Measurements from ENCODE around the gene MRTFB. TPM values are rescaled to one million over a fixed set of nuclear protein-coding genes. Genes with fewer than 3 reads are reported as not detected.

MRTFB gene
- total RNA-seq, 8 experiments from 2014 or later = 4.2 to 32.2 (median 13.6) TPM

- 0 to 17% (median 0%) methylated on average over 1 to 9 of the region's 32 CpGs; no CpG with 5 or more reads in 3 of the 10 experiments for WGBS, 10 experiments
- peak in 7 of 8 experiments; percentile 5 to 67 (median 60) for ATAC-seq (replicated peaks in 6 of 8)
- in situ Hi-C loops (cut with MboI; ENCODE audit: low pct_unique_long_range_greater_than_20kb in 2 of 9, low sequenced_read_pairs in 9 of 9, unreplicated experiment in 9 of 9) = no loop called here
- Histone ChIP-seq H3K4me1 (replicated peaks in 1 of 2) (peaks cover 0 to 3% of the 10 kb centered on the region in 2 donors), H3K4me3 (peak overlapping the region; percentile 71 to 97 (median 92)), H3K27ac (peak overlapping the region; percentile 57 to 70)
These were observed 605 bp downstream of the MRTFB start for GRCh38 chr16:14071576-14072271.

- Histone ChIP-seq H3K4me1 (replicated peaks in 1 of 2) (peaks cover 0 to 3% of the 10 kb centered on the region in 2 donors), H3K27ac (no peak overlapping the region), H3K4me3 (peak overlapping the region in 4 of 5 donors; percentile 71 to 97 (median 84))
- in situ Hi-C loops (cut with MboI; ENCODE audit: low pct_unique_long_range_greater_than_20kb in 2 of 9, low sequenced_read_pairs in 9 of 9, unreplicated experiment in 9 of 9) = no loop called here
- ATAC-seq (replicated peaks in 6 of 8) = no peak
- 90 to 100% (median 100%) methylated on average over 1 to 4 of the region's 6 CpGs; no CpG with 5 or more reads in 1 of the 10 experiments for WGBS, 10 experiments
These were observed 1.2 kb downstream of the MRTFB start for GRCh38 chr16:14072360-14072759.

- 14 to 100% (median 73%) methylated on average over 1 of the region's 1 CpG; no CpG with 5 or more reads in 2 of the 10 experiments for WGBS, 10 experiments
- Histone ChIP-seq H3K4me3 (no peak overlapping the region), H3K4me1 (replicated peaks in 1 of 2) (peaks cover 0 to 3% of the 10 kb centered on the region in 2 donors), H3K27ac (no peak overlapping the region)
- ATAC-seq (replicated peaks in 6 of 8) = no peak
- in situ Hi-C loops (cut with MboI; ENCODE audit: low pct_unique_long_range_greater_than_20kb in 2 of 9, low sequenced_read_pairs in 9 of 9, unreplicated experiment in 9 of 9) = no loop called here
These were observed 3.4 kb downstream of the MRTFB start for GRCh38 chr16:14074544-14074943.

GRCh38 chr16:14077918-14078317 lies 6.8 kb downstream of the MRTFB start:
- 80 to 100% (median 100%) methylated on average over 1 to 2 of the region's 2 CpGs; no CpG with 5 or more reads in 5 of the 10 experiments for WGBS, 10 experiments
- Histone ChIP-seq H3K4me3 (no peak overlapping the region), H3K4me1 (replicated peaks in 1 of 2) (no peaks in the 10 kb centered on the region), H3K27ac (no peak overlapping the region)
- in situ Hi-C loops (cut with MboI; ENCODE audit: low pct_unique_long_range_greater_than_20kb in 2 of 9, low sequenced_read_pairs in 9 of 9, unreplicated experiment in 9 of 9) = no loop called here
- ATAC-seq (replicated peaks in 6 of 8) = no peak

GRCh38 chr16:14086477-14086876 lies 15.4 kb downstream of the MRTFB start:
- in situ Hi-C loops (cut with MboI; ENCODE audit: low pct_unique_long_range_greater_than_20kb in 2 of 9, low sequenced_read_pairs in 9 of 9, unreplicated experiment in 9 of 9) = no loop called here
- 37 to 100% (median 93%) methylated on average over 1 of the region's 1 CpG; no CpG with 5 or more reads in 1 of the 10 experiments for WGBS, 10 experiments
- H3K4me3 ChIP-seq = no peak overlapping the region
- H3K4me1 ChIP-seq (replicated peaks in 1 of 2) = no peaks in the 10 kb centered on the region
- no peak overlapping the region for H3K27ac ChIP-seq
- no peak for ATAC-seq (replicated peaks in 6 of 8)

- WGBS, 10 experiments = 100% methylated on average over 1 of the region's 1 CpG; no CpG with 5 or more reads in 6 of the 10 experiments
- no peak overlapping the region for H3K27ac ChIP-seq
- in situ Hi-C loops (cut with MboI; ENCODE audit: low pct_unique_long_range_greater_than_20kb in 2 of 9, low sequenced_read_pairs in 9 of 9, unreplicated experiment in 9 of 9) = no loop called here
- H3K4me1 ChIP-seq (replicated peaks in 1 of 2) = no peaks in the 10 kb centered on the region
- no peak overlapping the region for H3K4me3 ChIP-seq
- ATAC-seq (replicated peaks in 6 of 8) = no peak
These were observed 16.1 kb downstream of the MRTFB start for GRCh38 chr16:14087181-14087580.

- no peaks in the 10 kb centered on the region for H3K4me1 ChIP-seq (replicated peaks in 1 of 2)
- no peak overlapping the region for H3K4me3 ChIP-seq
- in situ Hi-C loops (cut with MboI; ENCODE audit: low pct_unique_long_range_greater_than_20kb in 2 of 9, low sequenced_read_pairs in 9 of 9, unreplicated experiment in 9 of 9) = no loop called here
- 55 to 100% (median 89%) methylated on average over 1 to 3 of the region's 3 CpGs; no CpG with 5 or more reads in 2 of the 10 experiments for WGBS, 10 experiments
- no peak overlapping the region for H3K27ac ChIP-seq
- no peak for ATAC-seq (replicated peaks in 6 of 8)
These were observed 16.6 kb downstream of the MRTFB start for GRCh38 chr16:14087590-14088154.

GRCh38 chr16:14088155-14088753 lies 17.1 kb downstream of the MRTFB start:
- ATAC-seq (replicated peaks in 6 of 8) = no peak
- WGBS, 10 experiments = 11 to 100% (median 83%) methylated on average over 1 to 6 of the region's 6 CpGs
- Histone ChIP-seq H3K27ac (no peak overlapping the region), H3K4me3 (no peak overlapping the region), H3K4me1 (replicated peaks in 1 of 2) (no peaks in the 10 kb centered on the region)
- in situ Hi-C loops (cut with MboI; ENCODE audit: low pct_unique_long_range_greater_than_20kb in 2 of 9, low sequenced_read_pairs in 9 of 9, unreplicated experiment in 9 of 9) = no loop called here

GRCh38 chr16:14089283-14089823 lies 18.2 kb downstream of the MRTFB start:
- no peak for ATAC-seq (replicated peaks in 6 of 8)
- Histone ChIP-seq H3K4me3 (no peak overlapping the region), H3K4me1 (replicated peaks in 1 of 2) (no peaks in the 10 kb centered on the region), H3K27ac (no peak overlapping the region)
- 67 to 100% (median 100%) methylated on average over 1 of the region's 1 CpG; no CpG with 5 or more reads in 4 of the 10 experiments for WGBS, 10 experiments
- in situ Hi-C loops (cut with MboI; ENCODE audit: low pct_unique_long_range_greater_than_20kb in 2 of 9, low sequenced_read_pairs in 9 of 9, unreplicated experiment in 9 of 9) = no loop called here

GRCh38 chr16:14092561-14092960 lies 21.4 kb downstream of the MRTFB start:
- no peak for ATAC-seq (replicated peaks in 6 of 8)
- Histone ChIP-seq H3K4me3 (no peak overlapping the region), H3K27ac (no peak overlapping the region), H3K4me1 (replicated peaks in 1 of 2) (no peaks in the 10 kb centered on the region)
- in situ Hi-C loops (cut with MboI; ENCODE audit: low pct_unique_long_range_greater_than_20kb in 2 of 9, low sequenced_read_pairs in 9 of 9, unreplicated experiment in 9 of 9) = no loop called here

GRCh38 chr16:14095883-14096551 lies 24.9 kb downstream of the MRTFB start:
- in situ Hi-C loops (cut with MboI; ENCODE audit: low pct_unique_long_range_greater_than_20kb in 2 of 9, low sequenced_read_pairs in 9 of 9, unreplicated experiment in 9 of 9) = no loop called here
- no peak for ATAC-seq (replicated peaks in 6 of 8)
- no peak overlapping the region for H3K27ac ChIP-seq
- no peak overlapping the region for H3K4me3 ChIP-seq
- whole genome bisulfite sequencing, 10 experiments = 92 to 100% (median 96%) methylated on average over 1 to 9 of the region's 9 CpGs; no CpG with 5 or more reads in 1 of the 10 experiments
- no peaks in the 10 kb centered on the region for H3K4me1 ChIP-seq (replicated peaks in 1 of 2)

GRCh38 chr16:14097182-14097959 lies 26.3 kb downstream of the MRTFB start:
- H3K4me3 ChIP-seq = no peak overlapping the region
- in situ Hi-C loops (cut with MboI; ENCODE audit: low pct_unique_long_range_greater_than_20kb in 2 of 9, low sequenced_read_pairs in 9 of 9, unreplicated experiment in 9 of 9) = no loop called here
- 37 to 100% (median 60%) methylated on average over 1 to 4 of the region's 4 CpGs for WGBS, 10 experiments
- peak in 3 of 8 experiments; percentile 24 to 74 (median 45) for ATAC-seq (replicated peaks in 6 of 8)
- no peak overlapping the region for H3K27ac ChIP-seq
- H3K4me1 ChIP-seq (replicated peaks in 1 of 2) = no peaks in the 10 kb centered on the region
